Measurements from ENCODE around the gene SULT4A1.
"Not testable (repeated sequence)": the region's sequence is repeated elsewhere in the genome, so short reads cannot be mapped to it uniquely, and the experiment has no call there.

SULT4A1 gene

DNA sequence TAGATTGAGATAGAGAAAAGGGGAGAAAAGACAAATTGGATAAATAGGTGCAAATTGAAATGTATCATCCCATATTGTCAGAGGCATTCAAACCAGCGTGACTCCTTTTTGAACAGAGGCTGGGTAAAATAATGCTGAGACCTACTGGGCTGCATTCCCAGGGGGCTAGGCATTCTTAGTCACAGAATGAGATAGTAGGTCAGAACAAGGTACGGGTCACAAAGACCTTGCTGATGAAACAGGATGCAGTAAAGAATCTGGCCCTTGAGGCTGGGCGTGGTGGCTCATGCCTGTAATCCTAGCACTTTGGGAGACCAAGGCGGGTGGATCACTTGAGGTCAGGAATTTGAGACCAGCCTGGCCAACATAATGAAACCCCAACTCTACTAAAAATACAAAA, 6.7 kb upstream of the SULT4A1 start:
- H3K4me2 ChIP-seq (ENCODE audit: insufficient read depth, low read length, poor library complexity, severe bottlenecking); H4K91ac ChIP-seq (ENCODE audit: low read depth, low read length, poor library complexity); H3K79me1 ChIP-seq (ENCODE audit: low read depth, low read length); H2AFZ ChIP-seq (ENCODE audit: low read length); H2BK12ac ChIP-seq (ENCODE audit: low read length); H3K4me1 ChIP-seq (ENCODE audit: control insufficient read depth in 2 of 2, insufficient read depth in 1 of 2, low read depth in 1 of 2, low read length in 2 of 2); H2BK120ac ChIP-seq (ENCODE audit: low read depth, low read length); H3K9ac ChIP-seq (ENCODE audit: low read depth, low read length, poor library complexity); H3K27ac ChIP-seq (replicated peaks; ENCODE audit: low read length); H3K14ac ChIP-seq (ENCODE audit: low read length); H2BK15ac ChIP-seq (ENCODE audit: low read length); H3K4ac ChIP-seq (ENCODE audit: low read length); H2BK5ac ChIP-seq (ENCODE audit: low read length); H3K4me3 ChIP-seq (ENCODE audit: low read length in 2 of 2); H3K18ac ChIP-seq (ENCODE audit: low read length); H2AK5ac ChIP-seq (ENCODE audit: low read depth, low read length); H3K36me3 ChIP-seq (replicated peaks in 1 of 2; ENCODE audit: control insufficient read depth in 2 of 2, insufficient read depth in 2 of 2, low read length in 2 of 2); H3K9me3 ChIP-seq (replicated peaks in 1 of 2; ENCODE audit: control insufficient read depth in 2 of 2, insufficient read depth in 1 of 2, low read depth in 1 of 2, low read length in 2 of 2); H3K23ac ChIP-seq (ENCODE audit: low read depth, low read length, poor library complexity); DNase-seq (ENCODE audit: low spot score); H4K8ac ChIP-seq (ENCODE audit: low read depth, low read length); H3K27me3 ChIP-seq (ENCODE audit: control insufficient read depth in 3 of 3, insufficient read depth in 3 of 3, low read depth in 1 of 3, low read length in 3 of 3): not testable (repeated sequence)
- WGBS, 2 donors (ENCODE audit: extremely low coverage in 2 of 2, insufficient read length in 2 of 2, insufficient replicate concordance in 1 of 2) = no CpG with 5 or more reads among the region's 4 CpGs

DNA sequence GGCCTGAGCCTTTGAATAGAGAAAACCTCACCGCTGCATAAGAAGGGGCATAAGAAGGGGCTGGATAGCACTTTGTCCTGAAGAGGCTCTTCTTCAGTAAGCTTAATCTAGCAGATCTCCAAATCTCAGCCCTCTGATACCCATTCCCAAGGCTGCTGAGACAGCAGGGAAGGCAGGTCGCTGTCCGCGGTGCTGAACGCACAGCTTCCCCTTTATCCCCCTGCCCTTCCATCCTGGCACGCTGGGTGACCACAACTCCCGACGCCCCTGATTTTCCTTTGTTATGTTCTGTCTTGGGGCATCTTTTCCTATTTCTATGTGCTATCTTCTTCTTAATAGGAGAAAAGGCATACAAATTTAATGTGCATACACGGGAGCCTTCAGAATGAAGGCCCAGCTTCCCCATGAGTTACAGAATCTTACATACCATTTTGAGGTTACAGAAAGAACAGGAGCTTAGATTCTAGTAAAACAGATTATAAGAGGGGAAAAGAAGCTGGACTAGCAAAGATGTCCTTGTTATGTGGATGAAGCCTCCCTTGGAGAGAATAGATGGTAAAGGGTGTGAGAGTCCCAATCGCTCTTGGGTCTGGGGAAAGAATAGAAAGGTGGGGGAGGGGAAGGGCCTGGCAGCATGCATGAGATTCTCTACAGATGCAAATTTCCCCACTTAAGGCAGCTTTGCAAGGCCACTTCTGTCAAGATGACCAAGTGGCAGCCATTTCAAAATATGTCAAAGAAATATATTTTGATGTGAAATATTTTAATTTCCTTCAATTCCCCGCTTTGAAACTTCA, 5.7 kb upstream of the SULT4A1 start:
- no peak overlapping the region for H3K18ac ChIP-seq (ENCODE audit: low read length)
- no peak overlapping the region for H4K8ac ChIP-seq (ENCODE audit: low read depth, low read length)
- H3K4me3 ChIP-seq (ENCODE audit: low read length in 2 of 2) = no peak overlapping the region
- no peak overlapping the region for H3K4ac ChIP-seq (ENCODE audit: low read length)
- H4K91ac ChIP-seq (ENCODE audit: low read depth, low read length, poor library complexity) = no peak overlapping the region
- no peaks in the 10 kb centered on the region for H3K36me3 ChIP-seq (replicated peaks in 1 of 2; ENCODE audit: control insufficient read depth in 2 of 2, insufficient read depth in 2 of 2, low read length in 2 of 2)
- H3K14ac ChIP-seq (ENCODE audit: low read length) = no peak overlapping the region
- H2AFZ ChIP-seq (ENCODE audit: low read length) = no peak overlapping the region
- no peak overlapping the region for H2BK120ac ChIP-seq (ENCODE audit: low read depth, low read length)
- H2BK12ac ChIP-seq (ENCODE audit: low read length) = no peak overlapping the region
- H3K27me3 ChIP-seq (ENCODE audit: control insufficient read depth in 3 of 3, insufficient read depth in 3 of 3, low read depth in 1 of 3, low read length in 3 of 3) = no peaks in the 10 kb centered on the region
- no peaks in the 10 kb centered on the region for H3K79me1 ChIP-seq (ENCODE audit: low read depth, low read length)
- H2BK5ac ChIP-seq (ENCODE audit: low read length) = no peak overlapping the region
- no peak overlapping the region for H2BK15ac ChIP-seq (ENCODE audit: low read length)
- no peak overlapping the region for H3K27ac ChIP-seq (replicated peaks; ENCODE audit: low read length)
- no peaks in the 10 kb centered on the region for H3K9me3 ChIP-seq (replicated peaks in 1 of 2; ENCODE audit: control insufficient read depth in 2 of 2, insufficient read depth in 1 of 2, low read depth in 1 of 2, low read length in 2 of 2)
- DNase-seq (ENCODE audit: low spot score) = peak; percentile 84
- no peak overlapping the region for H3K23ac ChIP-seq (ENCODE audit: low read depth, low read length, poor library complexity)
- no peak overlapping the region for H3K9ac ChIP-seq (ENCODE audit: low read depth, low read length, poor library complexity)
- no peak overlapping the region for H2AK5ac ChIP-seq (ENCODE audit: low read depth, low read length)
- no peaks in the 10 kb centered on the region for H3K4me1 ChIP-seq (ENCODE audit: control insufficient read depth in 2 of 2, insufficient read depth in 1 of 2, low read depth in 1 of 2, low read length in 2 of 2)
- no peak overlapping the region for H3K4me2 ChIP-seq (ENCODE audit: insufficient read depth, low read length, poor library complexity, severe bottlenecking)
- WGBS, 2 donors (ENCODE audit: extremely low coverage in 2 of 2, insufficient read length in 2 of 2, insufficient replicate concordance in 1 of 2) = no CpG with 5 or more reads among the region's 11 CpGs

DNA sequence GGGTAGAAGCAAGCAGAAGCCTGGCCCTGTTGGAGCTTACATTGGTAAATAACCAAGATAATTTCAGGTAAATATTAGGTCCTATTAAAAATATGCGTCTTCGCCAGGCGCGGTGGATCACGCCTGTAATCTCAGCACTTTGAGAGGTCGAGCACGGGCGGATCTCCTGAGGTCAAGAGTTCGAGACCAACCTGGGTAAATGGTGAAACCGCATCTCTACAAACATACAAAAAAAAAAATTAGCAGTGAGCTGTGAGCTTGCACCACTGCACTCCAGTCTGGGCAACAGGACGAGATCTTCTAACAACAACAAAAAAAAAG, 529 bp upstream of the SULT4A1 start:
- Histone ChIP-seq H3K79me1 (ENCODE audit: low read depth, low read length) (peaks cover 4% of the 10 kb centered on the region), H4K91ac (ENCODE audit: low read depth, low read length, poor library complexity) (no peak overlapping the region), H3K27me3 (ENCODE audit: control insufficient read depth in 3 of 3, insufficient read depth in 3 of 3, low read depth in 1 of 3, low read length in 3 of 3) (no peaks in the 10 kb centered on the region), H3K9me3 (replicated peaks in 1 of 2; ENCODE audit: control insufficient read depth in 2 of 2, insufficient read depth in 1 of 2, low read depth in 1 of 2, low read length in 2 of 2) (peaks cover 0 to 2% of the 10 kb centered on the region in 2 donors), H2BK15ac (ENCODE audit: low read length) (no peak overlapping the region), H3K18ac (ENCODE audit: low read length) (peak overlapping the region; percentile 29), H3K27ac (replicated peaks; ENCODE audit: low read length) (no peak overlapping the region), H3K4me2 (ENCODE audit: insufficient read depth, low read length, poor library complexity, severe bottlenecking) (peak overlapping the region; percentile 38), H4K8ac (ENCODE audit: low read depth, low read length) (no peak overlapping the region), H3K4me1 (ENCODE audit: control insufficient read depth in 2 of 2, insufficient read depth in 1 of 2, low read depth in 1 of 2, low read length in 2 of 2) (peaks cover 4 to 7% of the 10 kb centered on the region in 2 donors), H2BK12ac (ENCODE audit: low read length) (no peak overlapping the region), H3K36me3 (replicated peaks in 1 of 2; ENCODE audit: control insufficient read depth in 2 of 2, insufficient read depth in 2 of 2, low read length in 2 of 2) (no peaks in the 10 kb centered on the region), H2AFZ (ENCODE audit: low read length) (peak overlapping the region; percentile 98), H2AK5ac (ENCODE audit: low read depth, low read length) (no peak overlapping the region), H3K4me3 (ENCODE audit: low read length in 2 of 2) (peak overlapping the region; percentile 85 to 93), H2BK120ac (ENCODE audit: low read depth, low read length) (no peak overlapping the region), H2BK5ac (ENCODE audit: low read length) (no peak overlapping the region), H3K4ac (ENCODE audit: low read length) (no peak overlapping the region), H3K9ac (ENCODE audit: low read depth, low read length, poor library complexity) (no peak overlapping the region), H3K23ac (ENCODE audit: low read depth, low read length, poor library complexity) (no peak overlapping the region), H3K14ac (ENCODE audit: low read length) (no peak overlapping the region)
- no CpG with 5 or more reads among the region's 11 CpGs for WGBS, 2 donors (ENCODE audit: extremely low coverage in 2 of 2, insufficient read length in 2 of 2, insufficient replicate concordance in 1 of 2)
- DNase-seq (ENCODE audit: low spot score) = no peak

DNA sequence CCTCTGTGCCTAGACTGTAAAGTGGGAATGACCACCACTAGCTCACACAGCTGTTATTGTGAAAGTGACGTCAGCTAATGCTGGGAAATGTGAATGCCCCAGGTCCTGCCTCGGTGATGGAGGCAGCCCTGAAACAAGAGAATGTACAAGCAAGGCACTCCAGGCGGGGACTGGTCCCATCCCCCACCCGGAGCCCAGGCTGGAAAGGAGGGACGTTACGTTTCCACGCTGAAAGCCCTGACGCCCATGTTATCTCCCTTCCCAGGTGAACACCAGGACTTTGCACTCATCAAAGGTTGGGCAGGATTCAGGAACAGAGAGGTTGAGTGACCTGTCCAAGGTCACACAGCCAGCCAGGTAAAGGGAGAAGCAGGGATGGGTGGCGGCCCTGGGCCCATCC, 784 bp downstream of the SULT4A1 start:
- Histone ChIP-seq H3K27ac (replicated peaks; ENCODE audit: low read length) (no peak overlapping the region), H3K18ac (ENCODE audit: low read length) (no peak overlapping the region), H3K27me3 (ENCODE audit: control insufficient read depth in 3 of 3, insufficient read depth in 3 of 3, low read depth in 1 of 3, low read length in 3 of 3) (no peaks in the 10 kb centered on the region), H2AK5ac (ENCODE audit: low read depth, low read length) (no peak overlapping the region), H3K4me3 (ENCODE audit: low read length in 2 of 2) (peak overlapping the region; percentile 85 to 93), H3K14ac (ENCODE audit: low read length) (peak overlapping the region; percentile 21), H3K9ac (ENCODE audit: low read depth, low read length, poor library complexity) (peak overlapping the region; percentile 4), H2BK120ac (ENCODE audit: low read depth, low read length) (no peak overlapping the region), H3K36me3 (replicated peaks in 1 of 2; ENCODE audit: control insufficient read depth in 2 of 2, insufficient read depth in 2 of 2, low read length in 2 of 2) (no peaks in the 10 kb centered on the region), H3K79me1 (ENCODE audit: low read depth, low read length) (peaks cover 4% of the 10 kb centered on the region), H3K4me2 (ENCODE audit: insufficient read depth, low read length, poor library complexity, severe bottlenecking) (peak overlapping the region; percentile 63), H2AFZ (ENCODE audit: low read length) (peak overlapping the region; percentile 98), H3K4me1 (ENCODE audit: control insufficient read depth in 2 of 2, insufficient read depth in 1 of 2, low read depth in 1 of 2, low read length in 2 of 2) (peaks cover 4 to 7% of the 10 kb centered on the region in 2 donors), H2BK5ac (ENCODE audit: low read length) (no peak overlapping the region), H3K9me3 (replicated peaks in 1 of 2; ENCODE audit: control insufficient read depth in 2 of 2, insufficient read depth in 1 of 2, low read depth in 1 of 2, low read length in 2 of 2) (peaks cover under 1 to 5% of the 10 kb centered on the region in 2 donors), H4K8ac (ENCODE audit: low read depth, low read length) (no peak overlapping the region), H3K23ac (ENCODE audit: low read depth, low read length, poor library complexity) (no peak overlapping the region), H3K4ac (ENCODE audit: low read length) (no peak overlapping the region), H2BK12ac (ENCODE audit: low read length) (no peak overlapping the region), H4K91ac (ENCODE audit: low read depth, low read length, poor library complexity) (no peak overlapping the region), H2BK15ac (ENCODE audit: low read length) (no peak overlapping the region)
- no CpG with 5 or more reads among the region's 9 CpGs for WGBS, 2 donors (ENCODE audit: extremely low coverage in 2 of 2, insufficient read length in 2 of 2, insufficient replicate concordance in 1 of 2)
- DNase-seq (ENCODE audit: low spot score) = no peak
